ENCODE results near the gene NDUFA7.

The NDUFA7 gene

GRCh38 chr19:8336072-8336569, 14.9 kb upstream of the NDUFA7 start:
- Mint-ChIP-seq H3K9me3 (no peaks in the 10 kb centered on the region), H3K27me3 (ENCODE audit: low read depth, poor library complexity) (peaks cover 79% of the 10 kb centered on the region), H3K4me3 (no peak overlapping the region), H3K4me1 (peaks cover 32% of the 10 kb centered on the region), H3K27ac (no peak overlapping the region), H3K36me3 (ENCODE audit: low read depth) (no peaks in the 10 kb centered on the region)
- no peak for DNase-seq
- no peak for TF ChIP-seq CTCF (IDR thresholded peaks at IDR 0.05)

- Mint-ChIP-seq H3K27ac (no peak overlapping the region), H3K9me3 (no peaks in the 10 kb centered on the region), H3K4me1 (peaks cover 26% of the 10 kb centered on the region), H3K36me3 (ENCODE audit: low read depth) (no peaks in the 10 kb centered on the region), H3K4me3 (peak overlapping the region; percentile 55), H3K27me3 (ENCODE audit: low read depth, poor library complexity) (peaks cover 82% of the 10 kb centered on the region)
- peak; percentile 10 for TF ChIP-seq CTCF (IDR thresholded peaks at IDR 0.05)
- no peak for DNase-seq
Measured at GRCh38 chr19:8335343-8336071, 14.3 kb upstream of the NDUFA7 start.

- peak; percentile 79 for DNase-seq
- Mint-ChIP-seq H3K4me3 (no peak overlapping the region), H3K27me3 (ENCODE audit: low read depth, poor library complexity) (peaks cover 87% of the 10 kb centered on the region), H3K36me3 (ENCODE audit: low read depth) (no peaks in the 10 kb centered on the region), H3K27ac (no peak overlapping the region), H3K9me3 (no peaks in the 10 kb centered on the region), H3K4me1 (peaks cover 17% of the 10 kb centered on the region)
- TF ChIP-seq CTCF (IDR thresholded peaks at IDR 0.05), result no peak
Measured at GRCh38 chr19:8334458-8335342, 13.5 kb upstream of the NDUFA7 start.

GRCh38 chr19:8333767-8334457, 12.7 kb upstream of the NDUFA7 start:
- H3K9me3 Mint-ChIP-seq, result no peaks in the 10 kb centered on the region
- DNase-seq, result no peak
- H3K4me1 Mint-ChIP-seq, result peaks cover 12% of the 10 kb centered on the region
- H3K27me3 Mint-ChIP-seq (ENCODE audit: low read depth, poor library complexity), result peaks cover 89% of the 10 kb centered on the region
- no peak for TF ChIP-seq CTCF (IDR thresholded peaks at IDR 0.05)
- no peak overlapping the region for H3K27ac Mint-ChIP-seq
- peak overlapping the region; percentile 34 for H3K4me3 Mint-ChIP-seq
- H3K36me3 Mint-ChIP-seq (ENCODE audit: low read depth), result no peaks in the 10 kb centered on the region

- TF ChIP-seq CTCF (IDR thresholded peaks at IDR 0.05), result no peak
- Mint-ChIP-seq H3K4me1 (peaks cover 7% of the 10 kb centered on the region), H3K36me3 (ENCODE audit: low read depth) (no peaks in the 10 kb centered on the region), H3K27ac (no peak overlapping the region), H3K9me3 (peaks cover 1% of the 10 kb centered on the region), H3K4me3 (peak overlapping the region; percentile 55), H3K27me3 (ENCODE audit: low read depth, poor library complexity) (peaks cover 89% of the 10 kb centered on the region)
- DNase-seq, result peak; percentile 52
Measured at GRCh38 chr19:8332976-8333766, 12.0 kb upstream of the NDUFA7 start.
